GM23338 (cell line): ENCODE measurements around the gene OCIAD2.

Source experiments
- CREB1 ChIP-seq: fragments of 250-450 bp; sonication (Bioruptor Pico); IDR thresholded peaks from 2 replicates; pipeline ENCODE4 v1.5.0; 2020; ENCODE audit warnings: low read depth, mild to moderate bottlenecking, moderate library complexity
- EZH2 ChIP-seq: fragments of 200-600 bp; sonication (generic); IDR thresholded peaks from one replicate; pipeline ENCODE4 v1.8.0; 2017; ENCODE audit warnings: antibody characterized with exemption, mild to moderate bottlenecking, low read depth; ENCODE audit not compliant: unreplicated experiment
- EZH2phosphoT487 ChIP-seq: fragments of 200-600 bp; sonication (generic); IDR thresholded peaks from one replicate; pipeline ENCODE4 v1.8.1; 2018; ENCODE audit warnings: antibody characterized with exemption; ENCODE audit not compliant: unreplicated experiment
- JUNB ChIP-seq: IDR thresholded peaks from one replicate; pipeline ENCODE4 v1.6.1; 2016; ENCODE audit warnings: antibody characterized with exemption; ENCODE audit not compliant: unreplicated experiment
- NANOG ChIP-seq: IDR thresholded peaks from 2 replicates; pipeline ENCODE4 v1.6.1; 2016; ENCODE audit warnings: antibody characterized with exemption, borderline replicate concordance
- POLR2AphosphoS5 ChIP-seq: IDR thresholded peaks from 2 replicates; pipeline ENCODE4 v1.6.1; 2016; ENCODE audit warnings: antibody characterized with exemption, low read depth
- STAT1 ChIP-seq: IDR thresholded peaks from one replicate; pipeline ENCODE4 v1.6.1; 2016; ENCODE audit warnings: antibody characterized with exemption; ENCODE audit not compliant: unreplicated experiment
- ZNF114 ChIP-seq: fragments of 250-450 bp; sonication (Bioruptor Pico); IDR thresholded peaks from 2 replicates; pipeline ENCODE4 v1.5.0; 2020; ENCODE audit warnings: mild to moderate bottlenecking, moderate library complexity
- ZNF331 ChIP-seq: fragments of 250-450 bp; sonication (Bioruptor Pico); IDR thresholded peaks from 2 replicates; pipeline ENCODE4 v1.5.0; 2020; ENCODE audit warnings: low read depth, mild to moderate bottlenecking, moderate library complexity
- TF ChIP-seq, protein P1 (sequence below), 2 experiments: fragments of 200-600 bp in 1 of 2; sonication (generic) in 1 of 2; conservative IDR thresholded peaks; 2 replicates each; pipeline versions ENCODE4 v1.5.1 to v1.6.1; 2016 to 2017; ENCODE audit warnings: antibody characterized with exemption in 2 of 2, low read depth in 2 of 2, mild to moderate bottlenecking in 2 of 2, moderate library complexity in 1 of 2
- TF ChIP-seq, protein P2 (sequence below): IDR thresholded peaks from one replicate; pipeline ENCODE4 v1.6.1; 2018; ENCODE audit warnings: antibody characterized with exemption; ENCODE audit not compliant: unreplicated experiment
- TF ChIP-seq, protein P3 (sequence below): IDR thresholded peaks from 2 replicates; pipeline ENCODE4 v1.6.1; 2016; ENCODE audit warnings: antibody characterized with exemption

DNA sequence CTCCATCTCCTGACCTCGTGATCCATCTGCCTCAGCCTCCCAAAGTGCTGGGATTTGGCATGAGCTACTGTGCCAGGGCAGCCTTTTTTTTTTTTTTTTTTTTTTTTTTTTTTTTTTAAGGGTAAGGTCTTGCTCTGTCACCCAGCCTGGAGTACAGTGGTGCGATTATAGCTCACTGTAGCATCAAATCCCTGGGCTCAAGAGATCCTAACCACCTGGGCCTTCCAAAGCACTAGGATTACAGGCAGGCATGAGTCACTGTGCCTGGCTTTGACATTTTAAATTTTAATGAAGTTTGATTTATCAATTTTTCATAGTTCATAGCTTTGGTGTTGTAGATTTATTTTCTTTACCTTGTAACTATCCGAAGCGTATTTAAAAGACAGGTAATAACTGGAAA, 17.8 kb upstream of the OCIAD2 start:
- TF ChIP-seq, protein P1, sequence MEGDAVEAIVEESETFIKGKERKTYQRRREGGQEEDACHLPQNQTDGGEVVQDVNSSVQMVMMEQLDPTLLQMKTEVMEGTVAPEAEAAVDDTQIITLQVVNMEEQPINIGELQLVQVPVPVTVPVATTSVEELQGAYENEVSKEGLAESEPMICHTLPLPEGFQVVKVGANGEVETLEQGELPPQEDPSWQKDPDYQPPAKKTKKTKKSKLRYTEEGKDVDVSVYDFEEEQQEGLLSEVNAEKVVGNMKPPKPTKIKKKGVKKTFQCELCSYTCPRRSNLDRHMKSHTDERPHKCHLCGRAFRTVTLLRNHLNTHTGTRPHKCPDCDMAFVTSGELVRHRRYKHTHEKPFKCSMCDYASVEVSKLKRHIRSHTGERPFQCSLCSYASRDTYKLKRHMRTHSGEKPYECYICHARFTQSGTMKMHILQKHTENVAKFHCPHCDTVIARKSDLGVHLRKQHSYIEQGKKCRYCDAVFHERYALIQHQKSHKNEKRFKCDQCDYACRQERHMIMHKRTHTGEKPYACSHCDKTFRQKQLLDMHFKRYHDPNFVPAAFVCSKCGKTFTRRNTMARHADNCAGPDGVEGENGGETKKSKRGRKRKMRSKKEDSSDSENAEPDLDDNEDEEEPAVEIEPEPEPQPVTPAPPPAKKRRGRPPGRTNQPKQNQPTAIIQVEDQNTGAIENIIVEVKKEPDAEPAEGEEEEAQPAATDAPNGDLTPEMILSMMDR (conservative IDR thresholded peaks at IDR 0.05; ENCODE audit: low read depth in 2 of 2), result no peak
- no peak for TF ChIP-seq ZNF114 (CRISPR knock-in tag)
- TF ChIP-seq POLR2AphosphoS5, result no peak
- no peak for TF ChIP-seq EZH2
- TF ChIP-seq CREB1, result no peak
- no peak for TF ChIP-seq EZH2phosphoT487
- TF ChIP-seq, protein P2, sequence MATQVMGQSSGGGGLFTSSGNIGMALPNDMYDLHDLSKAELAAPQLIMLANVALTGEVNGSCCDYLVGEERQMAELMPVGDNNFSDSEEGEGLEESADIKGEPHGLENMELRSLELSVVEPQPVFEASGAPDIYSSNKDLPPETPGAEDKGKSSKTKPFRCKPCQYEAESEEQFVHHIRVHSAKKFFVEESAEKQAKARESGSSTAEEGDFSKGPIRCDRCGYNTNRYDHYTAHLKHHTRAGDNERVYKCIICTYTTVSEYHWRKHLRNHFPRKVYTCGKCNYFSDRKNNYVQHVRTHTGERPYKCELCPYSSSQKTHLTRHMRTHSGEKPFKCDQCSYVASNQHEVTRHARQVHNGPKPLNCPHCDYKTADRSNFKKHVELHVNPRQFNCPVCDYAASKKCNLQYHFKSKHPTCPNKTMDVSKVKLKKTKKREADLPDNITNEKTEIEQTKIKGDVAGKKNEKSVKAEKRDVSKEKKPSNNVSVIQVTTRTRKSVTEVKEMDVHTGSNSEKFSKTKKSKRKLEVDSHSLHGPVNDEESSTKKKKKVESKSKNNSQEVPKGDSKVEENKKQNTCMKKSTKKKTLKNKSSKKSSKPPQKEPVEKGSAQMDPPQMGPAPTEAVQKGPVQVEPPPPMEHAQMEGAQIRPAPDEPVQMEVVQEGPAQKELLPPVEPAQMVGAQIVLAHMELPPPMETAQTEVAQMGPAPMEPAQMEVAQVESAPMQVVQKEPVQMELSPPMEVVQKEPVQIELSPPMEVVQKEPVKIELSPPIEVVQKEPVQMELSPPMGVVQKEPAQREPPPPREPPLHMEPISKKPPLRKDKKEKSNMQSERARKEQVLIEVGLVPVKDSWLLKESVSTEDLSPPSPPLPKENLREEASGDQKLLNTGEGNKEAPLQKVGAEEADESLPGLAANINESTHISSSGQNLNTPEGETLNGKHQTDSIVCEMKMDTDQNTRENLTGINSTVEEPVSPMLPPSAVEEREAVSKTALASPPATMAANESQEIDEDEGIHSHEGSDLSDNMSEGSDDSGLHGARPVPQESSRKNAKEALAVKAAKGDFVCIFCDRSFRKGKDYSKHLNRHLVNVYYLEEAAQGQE, result no peak
- no peak for TF ChIP-seq JUNB
- no peak for TF ChIP-seq NANOG
- TF ChIP-seq, protein P3, sequence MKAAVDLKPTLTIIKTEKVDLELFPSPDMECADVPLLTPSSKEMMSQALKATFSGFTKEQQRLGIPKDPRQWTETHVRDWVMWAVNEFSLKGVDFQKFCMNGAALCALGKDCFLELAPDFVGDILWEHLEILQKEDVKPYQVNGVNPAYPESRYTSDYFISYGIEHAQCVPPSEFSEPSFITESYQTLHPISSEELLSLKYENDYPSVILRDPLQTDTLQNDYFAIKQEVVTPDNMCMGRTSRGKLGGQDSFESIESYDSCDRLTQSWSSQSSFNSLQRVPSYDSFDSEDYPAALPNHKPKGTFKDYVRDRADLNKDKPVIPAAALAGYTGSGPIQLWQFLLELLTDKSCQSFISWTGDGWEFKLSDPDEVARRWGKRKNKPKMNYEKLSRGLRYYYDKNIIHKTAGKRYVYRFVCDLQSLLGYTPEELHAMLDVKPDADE, result no peak
- TF ChIP-seq ZNF331, result no peak
- no peak for TF ChIP-seq STAT1
